K562 (cell line): ENCODE results near the gene KATNB1.

Experiments
- BRCA1 ChIP-seq, 2 experiments: fragments of 450-650 bp in 1 of 2; sonication (generic) in 1 of 2; formaldehyde crosslinking in 1 of 2; IDR thresholded peaks; 2 replicates each; pipeline versions ENCODE4 v1.5.0 to v1.6.1; 2017 to 2020; ENCODE audit warnings: mild to moderate bottlenecking in 1 of 2, missing genetic modification reagents in 1 of 2
- E2F5 ChIP-seq: sonication (generic); formaldehyde crosslinking; IDR thresholded peaks from 2 replicates; pipeline ENCODE4 v1.8.0; 2022; ENCODE audit warnings: mild to moderate bottlenecking, missing genetic modification reagents
- EP300 ChIP-seq: IDR thresholded peaks from 2 replicates; pipeline ENCODE4 v1.6.1; 2012; ENCODE audit warnings: low read length, improper control_type of control experiment
- NRF1 ChIP-seq, 2 experiments: fragments of 450-650 bp; IDR thresholded peaks in 1 of 2; conservative IDR thresholded peaks in 1 of 2; 2 replicates each; pipeline ENCODE4 v1.6.1; 2014; ENCODE audit warnings: mild to moderate bottlenecking in 2 of 2
- RAD21 ChIP-seq, 2 experiments: fragments of 250-450 bp in 1 of 2; fragments of 450-650 bp in 1 of 2; sonication (Bioruptor Pico) in 1 of 2; formaldehyde crosslinking in 1 of 2; IDR thresholded peaks in 1 of 2; conservative IDR thresholded peaks in 1 of 2; 2 replicates each; pipeline versions ENCODE4 v1.4.0 to v1.8.0; 2020 to 2022; ENCODE audit warnings: mild to moderate bottlenecking in 2 of 2, moderate library complexity in 1 of 2
- TARDBP ChIP-seq: fragments of 450-650 bp; IDR thresholded peaks from 2 replicates; pipeline ENCODE4 v1.6.1; 2016
- ZFX ChIP-seq: sonication (generic); formaldehyde crosslinking; IDR thresholded peaks from 2 replicates; pipeline ENCODE4 v1.8.0; 2022; ENCODE audit warnings: mild to moderate bottlenecking, missing genetic modification reagents, moderate library complexity
- TF ChIP-seq, protein P1 (sequence below): sonication (generic); formaldehyde crosslinking; IDR thresholded peaks from 2 replicates; pipeline ENCODE4 v1.8.0; 2022; ENCODE audit warnings: mild to moderate bottlenecking, missing genetic modification reagents

- TF ChIP-seq E2F5 (CRISPR knock-in tag) (no peak), EP300 (no peak), RAD21 (CRISPR knock-in tag; conservative IDR thresholded peaks at IDR 0.05 in 1 of 2, IDR thresholded peaks at IDR 0.05 in 1 of 2) (no peak), TARDBP (no peak), BRCA1 (IDR thresholded peaks at IDR 0.05) (no peak), BRCA1 (CRISPR knock-in tag; IDR thresholded peaks at IDR 0.05) (no peak), ZFX (no peak), NRF1 (conservative IDR thresholded peaks at IDR 0.05 in 1 of 2, IDR thresholded peaks at IDR 0.05 in 1 of 2) (no peak)
- TF ChIP-seq, protein P1, sequence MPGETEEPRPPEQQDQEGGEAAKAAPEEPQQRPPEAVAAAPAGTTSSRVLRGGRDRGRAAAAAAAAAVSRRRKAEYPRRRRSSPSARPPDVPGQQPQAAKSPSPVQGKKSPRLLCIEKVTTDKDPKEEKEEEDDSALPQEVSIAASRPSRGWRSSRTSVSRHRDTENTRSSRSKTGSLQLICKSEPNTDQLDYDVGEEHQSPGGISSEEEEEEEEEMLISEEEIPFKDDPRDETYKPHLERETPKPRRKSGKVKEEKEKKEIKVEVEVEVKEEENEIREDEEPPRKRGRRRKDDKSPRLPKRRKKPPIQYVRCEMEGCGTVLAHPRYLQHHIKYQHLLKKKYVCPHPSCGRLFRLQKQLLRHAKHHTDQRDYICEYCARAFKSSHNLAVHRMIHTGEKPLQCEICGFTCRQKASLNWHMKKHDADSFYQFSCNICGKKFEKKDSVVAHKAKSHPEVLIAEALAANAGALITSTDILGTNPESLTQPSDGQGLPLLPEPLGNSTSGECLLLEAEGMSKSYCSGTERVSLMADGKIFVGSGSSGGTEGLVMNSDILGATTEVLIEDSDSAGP = no peak
Measured at GRCh38 chr16:57694231-57694724, 41.3 kb upstream of the KATNB1 start.
